Measurements from ENCODE around the gene CNKSR2.

DNA sequence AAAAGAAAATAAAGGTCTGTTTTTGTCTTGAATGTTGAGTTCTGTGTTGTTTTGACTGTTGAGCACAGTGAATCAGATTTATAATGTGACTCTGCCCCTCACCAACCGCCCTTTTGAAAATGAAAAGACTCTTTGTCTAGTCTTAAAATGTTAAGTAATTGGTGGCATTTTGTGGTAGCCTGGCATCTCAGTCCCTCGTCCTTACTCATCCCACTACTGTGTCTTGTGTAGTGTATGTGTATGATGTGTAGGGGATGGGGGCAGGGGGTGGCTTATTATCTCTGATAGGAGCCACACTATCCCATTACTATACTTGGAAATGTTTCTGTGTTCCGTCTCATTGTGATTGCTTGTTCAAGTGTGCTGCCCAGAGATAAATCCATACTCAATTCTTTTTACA, 271.7 kb downstream of the CNKSR2 start:
- TF ChIP-seq, protein P1, sequence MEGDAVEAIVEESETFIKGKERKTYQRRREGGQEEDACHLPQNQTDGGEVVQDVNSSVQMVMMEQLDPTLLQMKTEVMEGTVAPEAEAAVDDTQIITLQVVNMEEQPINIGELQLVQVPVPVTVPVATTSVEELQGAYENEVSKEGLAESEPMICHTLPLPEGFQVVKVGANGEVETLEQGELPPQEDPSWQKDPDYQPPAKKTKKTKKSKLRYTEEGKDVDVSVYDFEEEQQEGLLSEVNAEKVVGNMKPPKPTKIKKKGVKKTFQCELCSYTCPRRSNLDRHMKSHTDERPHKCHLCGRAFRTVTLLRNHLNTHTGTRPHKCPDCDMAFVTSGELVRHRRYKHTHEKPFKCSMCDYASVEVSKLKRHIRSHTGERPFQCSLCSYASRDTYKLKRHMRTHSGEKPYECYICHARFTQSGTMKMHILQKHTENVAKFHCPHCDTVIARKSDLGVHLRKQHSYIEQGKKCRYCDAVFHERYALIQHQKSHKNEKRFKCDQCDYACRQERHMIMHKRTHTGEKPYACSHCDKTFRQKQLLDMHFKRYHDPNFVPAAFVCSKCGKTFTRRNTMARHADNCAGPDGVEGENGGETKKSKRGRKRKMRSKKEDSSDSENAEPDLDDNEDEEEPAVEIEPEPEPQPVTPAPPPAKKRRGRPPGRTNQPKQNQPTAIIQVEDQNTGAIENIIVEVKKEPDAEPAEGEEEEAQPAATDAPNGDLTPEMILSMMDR (IDR thresholded peaks at IDR 0.05; ENCODE audit: low read length), result no peak
- no peak for TF ChIP-seq EZH2 (IDR thresholded peaks at IDR 0.05; ENCODE audit: borderline replicate concordance, low read length)
